ENCODE measurements around the gene TYW3. TPM values are rescaled to one million over a fixed set of nuclear protein-coding genes. Genes with fewer than 3 reads are reported as not detected.
A peak's percentile ranks its signal among the peaks of the same experiment; 100 is the strongest.
"Not testable (repeated sequence)": the region's sequence is repeated elsewhere in the genome, so short reads cannot be mapped to it uniquely, and the experiment has no call there.

TYW3 gene
- total and polyA plus RNA-seq, 2 experiments from 2014 or later: 10.9 to 22.0 TPM

- Histone ChIP-seq H3K27ac (no peak overlapping the region), H3K27me3 (no peaks in the 10 kb centered on the region), H3K4me3 (no peak overlapping the region), H3K4me1 (ENCODE audit: low read depth) (peaks cover 21% of the 10 kb centered on the region), H3K36me3 (peaks cover 3% of the 10 kb centered on the region), H3K9me3 (ENCODE audit: low read depth) (no peaks in the 10 kb centered on the region)
- DNase-seq (ENCODE audit: low read depth in 1 of 2, low spot score in 1 of 2): peak in 1 of 2 donors; percentile 42
- no peak for TF ChIP-seq CTCF (IDR thresholded peaks at IDR 0.05; ENCODE audit: low read depth, low read length)
These were observed 3.0 kb upstream of the TYW3 start for GRCh38 chr1:74729741-74730478.

GRCh38 chr1:74731399-74732052 lies 1.4 kb upstream of the TYW3 start:
- Histone ChIP-seq H3K36me3 (peaks cover 3% of the 10 kb centered on the region), H3K9me3 (ENCODE audit: low read depth) (no peaks in the 10 kb centered on the region), H3K4me3 (peak overlapping the region; percentile 86), H3K27me3 (no peaks in the 10 kb centered on the region), H3K4me1 (ENCODE audit: low read depth) (peaks cover 21% of the 10 kb centered on the region), H3K27ac (no peak overlapping the region)
- TF ChIP-seq CTCF (IDR thresholded peaks at IDR 0.05; ENCODE audit: low read depth, low read length): no peak
- no peak for DNase-seq (ENCODE audit: low read depth in 1 of 2, low spot score in 1 of 2)

GRCh38 chr1:74732071-74732946 lies 643 bp upstream of the TYW3 start:
- peak in 1 of 2 donors; percentile 13 for DNase-seq (ENCODE audit: low read depth in 1 of 2, low spot score in 1 of 2)
- Histone ChIP-seq H3K4me3 (peak overlapping the region; percentile 86), H3K27ac (peak overlapping the region; percentile 92), H3K4me1 (ENCODE audit: low read depth) (peaks cover 21% of the 10 kb centered on the region), H3K36me3 (peaks cover 10% of the 10 kb centered on the region)
- not testable (repeated sequence) for H3K27me3 ChIP-seq; H3K9me3 ChIP-seq (ENCODE audit: low read depth)

GRCh38 chr1:74733604-74734484 lies 892 bp downstream of the TYW3 start:
- no peaks in the 10 kb centered on the region for H3K27me3 ChIP-seq
- peaks cover 14% of the 10 kb centered on the region for H3K36me3 ChIP-seq
- no peaks in the 10 kb centered on the region for H3K9me3 ChIP-seq (ENCODE audit: low read depth)
- TF ChIP-seq CTCF (IDR thresholded peaks at IDR 0.05; ENCODE audit: low read depth, low read length): peak; percentile 77
- peaks cover 16% of the 10 kb centered on the region for H3K4me1 ChIP-seq (ENCODE audit: low read depth)
- peak overlapping the region; percentile 92 for H3K27ac ChIP-seq
- peak; percentile 78 to 81 for DNase-seq (ENCODE audit: low read depth in 1 of 2, low spot score in 1 of 2)
- H3K4me3 ChIP-seq: peak overlapping the region; percentile 86

GRCh38 chr1:74737333-74737732 lies 4.4 kb downstream of the TYW3 start:
- Histone ChIP-seq H3K9me3 (ENCODE audit: low read depth) (no peaks in the 10 kb centered on the region), H3K27ac (no peak overlapping the region), H3K4me1 (ENCODE audit: low read depth) (peaks cover 6% of the 10 kb centered on the region), H3K27me3 (no peaks in the 10 kb centered on the region), H3K36me3 (peaks cover 25% of the 10 kb centered on the region), H3K4me3 (no peak overlapping the region)
- no peak for TF ChIP-seq CTCF (IDR thresholded peaks at IDR 0.05; ENCODE audit: low read depth, low read length)
- DNase-seq (ENCODE audit: low read depth in 1 of 2, low spot score in 1 of 2): no peak

- H3K4me1 ChIP-seq (ENCODE audit: low read depth); H3K27me3 ChIP-seq; H3K27ac ChIP-seq; H3K4me3 ChIP-seq; H3K9me3 ChIP-seq (ENCODE audit: low read depth); DNase-seq (ENCODE audit: low read depth in 1 of 2, low spot score in 1 of 2): not testable (repeated sequence)
- H3K36me3 ChIP-seq: peaks cover 29% of the 10 kb centered on the region
These were observed 7.5 kb downstream of the TYW3 start for GRCh38 chr1:74740307-74740980.

- H3K9me3 ChIP-seq (ENCODE audit: low read depth); H3K4me3 ChIP-seq: not testable (repeated sequence)
These were observed 12.3 kb downstream of the TYW3 start for GRCh38 chr1:74745247-74745646.

More at GRCh38 chr1:74745247-74745646, 12.3 kb downstream of the TYW3 start:
- H3K36me3 ChIP-seq; H3K4me1 ChIP-seq (ENCODE audit: low read depth); H3K27me3 ChIP-seq; H3K27ac ChIP-seq; DNase-seq (ENCODE audit: low read depth in 1 of 2, low spot score in 1 of 2): not testable (repeated sequence)
